GM23248 (cell line): Measurements from ENCODE around the gene CACNB2.

Experiments
- EZH2 ChIP-seq: fragments of 200-600 bp; sonication (generic); IDR thresholded peaks from 2 replicates; pipeline ENCODE4 v1.6.1; 2018; ENCODE audit warnings: antibody characterized with exemption, mild to moderate bottlenecking; ENCODE audit not compliant: insufficient read depth, poor library complexity, severe bottlenecking
- EZH2phosphoT487 ChIP-seq: fragments of 200-600 bp; sonication (generic); IDR thresholded peaks from 2 replicates; pipeline ENCODE4 v1.6.1; 2018; ENCODE audit warnings: antibody characterized with exemption, moderate library complexity, mild to moderate bottlenecking, low read depth; ENCODE audit not compliant: insufficient read depth

DNA sequence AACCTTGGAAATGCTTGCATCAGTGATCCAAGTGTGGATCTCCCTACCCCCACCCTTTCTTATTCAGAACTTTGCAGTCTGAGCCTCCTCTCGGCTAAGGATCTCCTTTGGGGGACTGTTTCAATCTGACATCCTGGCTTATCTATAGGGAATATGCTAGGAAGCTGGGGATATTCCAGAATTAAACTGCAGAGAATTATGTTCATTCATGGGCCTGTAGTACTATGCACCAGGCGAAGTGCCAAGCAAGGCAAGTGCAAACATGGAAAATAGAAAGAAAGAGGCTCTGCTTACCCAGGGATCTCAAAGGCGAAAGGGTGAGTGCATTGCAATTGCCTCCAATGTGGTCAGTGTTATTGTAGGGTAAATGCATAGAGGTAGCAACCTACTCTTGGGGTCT is 96.5 kb downstream of the CACNB2 start:
- TF ChIP-seq EZH2 (no peak), EZH2phosphoT487 (no peak)
